ENCODE results near the gene DDX39B.

Gene DDX39B

DNA sequence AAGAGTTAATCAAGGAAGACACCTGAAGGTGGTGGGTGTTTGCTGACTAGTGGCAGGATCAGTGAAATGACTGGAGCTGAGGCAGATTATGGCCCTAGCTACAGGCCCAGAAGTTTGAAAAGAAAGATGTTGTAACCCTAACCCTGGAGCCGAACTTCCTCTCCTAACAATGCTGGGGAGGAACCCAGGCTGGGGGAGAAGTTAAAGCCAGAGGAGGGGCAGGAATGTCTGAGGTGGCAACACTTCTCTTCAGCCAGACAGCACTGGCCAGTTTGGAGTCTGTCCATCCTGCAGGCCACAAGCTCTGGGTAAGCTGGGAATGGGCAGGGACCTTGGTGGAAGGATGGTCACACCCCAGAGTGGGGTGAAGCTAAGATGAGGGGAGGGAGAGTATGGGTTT is 44.2 kb upstream of the DDX39B start, which contains the start of gene LST1:
Gene LST1, plus strand, starts transcription at position 270 of the 400 bp plus-strand sequence. CDS start 1,023 bp downstream, outside the sequence.
- ChIA-PET POLR2A (no interaction called here), CTCF (interaction anchor here (1.5 to 31.3 kb wide), 4 partner anchors 9 to 33 kb away, joined by 10 to 1569 read pairs (median 237); partner anchors contain the start of genes ATP6V1G2, DDX39B, LTA and NCR3)
- no peak within 1 kb of the TSS for H3K4me3 ChIP-seq (ENCODE audit: low read depth, low read length)
- TF ChIP-seq, protein P1, sequence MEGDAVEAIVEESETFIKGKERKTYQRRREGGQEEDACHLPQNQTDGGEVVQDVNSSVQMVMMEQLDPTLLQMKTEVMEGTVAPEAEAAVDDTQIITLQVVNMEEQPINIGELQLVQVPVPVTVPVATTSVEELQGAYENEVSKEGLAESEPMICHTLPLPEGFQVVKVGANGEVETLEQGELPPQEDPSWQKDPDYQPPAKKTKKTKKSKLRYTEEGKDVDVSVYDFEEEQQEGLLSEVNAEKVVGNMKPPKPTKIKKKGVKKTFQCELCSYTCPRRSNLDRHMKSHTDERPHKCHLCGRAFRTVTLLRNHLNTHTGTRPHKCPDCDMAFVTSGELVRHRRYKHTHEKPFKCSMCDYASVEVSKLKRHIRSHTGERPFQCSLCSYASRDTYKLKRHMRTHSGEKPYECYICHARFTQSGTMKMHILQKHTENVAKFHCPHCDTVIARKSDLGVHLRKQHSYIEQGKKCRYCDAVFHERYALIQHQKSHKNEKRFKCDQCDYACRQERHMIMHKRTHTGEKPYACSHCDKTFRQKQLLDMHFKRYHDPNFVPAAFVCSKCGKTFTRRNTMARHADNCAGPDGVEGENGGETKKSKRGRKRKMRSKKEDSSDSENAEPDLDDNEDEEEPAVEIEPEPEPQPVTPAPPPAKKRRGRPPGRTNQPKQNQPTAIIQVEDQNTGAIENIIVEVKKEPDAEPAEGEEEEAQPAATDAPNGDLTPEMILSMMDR (IDR thresholded peaks at IDR 0.05; ENCODE audit: insufficient read depth, low read length, missing control alignments): no peak
- DNase-seq (ENCODE audit: low read depth, low spot score): no peak

DNA sequence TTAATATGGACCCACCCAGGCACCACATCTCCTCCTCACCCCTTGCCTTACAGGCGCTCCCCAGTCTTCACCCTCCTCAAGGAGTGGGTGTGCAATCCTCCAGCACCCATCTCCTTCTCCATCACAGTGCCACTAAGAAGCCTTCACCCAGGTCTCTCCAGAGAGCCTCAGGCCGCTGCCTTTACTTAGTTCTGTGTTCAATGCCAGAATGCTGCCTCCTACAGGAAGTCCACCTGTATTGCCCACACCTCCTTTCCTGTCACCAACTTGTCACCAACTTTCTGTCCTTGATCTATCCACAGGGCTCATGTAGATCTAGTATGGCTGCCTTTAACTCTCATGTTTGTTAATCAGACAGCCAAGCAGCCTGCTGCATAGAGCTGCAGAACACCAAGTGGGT is 43.7 kb upstream of the DDX39B start:
- POLR2A ChIA-PET: no interaction called here

DNA sequence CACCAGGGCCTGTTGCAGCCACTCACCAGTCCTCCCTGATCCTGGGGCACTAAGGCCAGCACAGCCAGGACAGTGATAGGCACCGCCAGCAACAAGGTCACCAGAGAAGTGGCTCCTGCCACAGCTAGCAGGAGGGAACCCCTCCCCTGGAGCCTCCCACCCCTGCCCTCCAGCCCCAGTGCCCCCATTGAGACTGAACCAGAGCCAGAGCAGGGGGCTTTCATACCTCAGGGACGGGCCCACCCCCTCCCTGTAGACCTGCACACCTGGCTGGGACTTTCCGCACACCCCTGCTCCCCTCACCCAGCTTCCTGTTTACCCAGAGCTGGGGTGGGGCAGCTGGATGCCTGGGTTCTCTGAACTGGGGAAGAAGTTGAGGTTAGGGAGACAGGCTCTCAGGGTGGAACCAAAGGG is 40.4 kb upstream of the DDX39B start, which contains the start of gene LTB:
Gene LTB, minus strand, starts transcription at position 195 of the 414 bp plus-strand sequence. Its CDS starts 7 bp downstream, at position 188.
- DNase-seq (ENCODE audit: low read depth, low spot score): no peak
- TF ChIP-seq, protein P1 (IDR thresholded peaks at IDR 0.05; ENCODE audit: insufficient read depth, low read length, missing control alignments): no peak
- peak within 1 kb of the TSS; percentile 89 for H3K4me3 ChIP-seq (ENCODE audit: low read depth, low read length)
- ChIA-PET CTCF (interaction anchor here (1.1 to 31.3 kb wide), 5 partner anchors 7 to 54 kb away, joined by 3 to 1569 read pairs (median 40); partner anchors contain the start of genes ATP6V1G2, DDX39B, LTA and NCR3), POLR2A (interaction anchor here (1.9 kb wide), 2 partner anchors 16 to 35 kb away, joined by 4 read pairs; partner anchors contain the start of gene NFKBIL1)

More for the DNA sequence above, 43.7 kb upstream of the DDX39B start:
- no peak overlapping the region for H3K4me3 ChIP-seq (ENCODE audit: low read depth, low read length)
- no peak for DNase-seq (ENCODE audit: low read depth, low spot score)
- CTCF ChIA-PET: interaction anchor here (0.9 to 31.3 kb wide), 5 partner anchors 8 to 33 kb away, joined by 3 to 1569 read pairs (median 15); partner anchors contain the start of genes ATP6V1G2, DDX39B, LTA and NCR3
- TF ChIP-seq, protein P1 (IDR thresholded peaks at IDR 0.05; ENCODE audit: insufficient read depth, low read length, missing control alignments): no peak

DNA sequence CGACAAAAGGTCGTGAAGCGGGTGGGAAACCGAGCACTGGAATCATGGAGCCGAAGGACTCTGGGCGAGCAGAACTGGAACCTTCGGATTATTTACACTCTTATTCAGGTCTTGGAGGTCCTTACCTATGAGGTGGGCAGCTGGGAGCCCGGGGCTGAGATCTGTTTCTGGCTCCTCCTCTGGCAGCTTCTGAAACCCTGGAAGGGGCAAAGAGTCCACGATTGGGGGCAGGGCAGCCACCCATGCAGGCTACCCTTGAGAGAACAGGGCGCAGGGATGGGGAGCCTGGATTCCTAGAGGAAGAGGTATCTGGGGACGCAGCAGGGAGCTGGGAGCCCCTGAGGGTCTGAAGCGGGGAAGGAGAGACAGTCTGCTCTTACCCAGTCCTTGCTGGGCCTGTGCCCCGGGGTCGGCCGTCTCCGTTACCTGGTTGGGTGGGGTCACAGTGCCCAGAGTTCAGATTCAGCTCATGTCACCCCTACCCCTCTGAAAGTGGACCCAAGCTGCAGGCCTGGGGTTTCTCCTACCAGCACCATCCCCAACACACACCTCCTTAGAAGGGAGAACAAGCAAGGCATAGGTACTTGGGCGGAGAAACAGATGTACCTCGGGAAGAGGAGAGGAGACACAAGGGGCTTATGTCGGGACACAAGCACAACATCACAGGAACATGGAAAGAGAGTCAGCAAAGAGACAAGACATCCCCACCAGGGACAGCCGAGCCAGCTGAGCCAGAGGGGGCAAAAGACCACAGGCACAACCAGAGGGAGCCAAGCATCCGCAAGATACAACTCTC is 39.8 kb upstream of the DDX39B start:
- TF ChIP-seq, protein P1 (IDR thresholded peaks at IDR 0.05; ENCODE audit: insufficient read depth, low read length, missing control alignments): no peak
- POLR2A ChIA-PET: interaction anchor here (0.6 to 1.9 kb wide), 3 partner anchors 17 to 34 kb away, joined by 3 to 4 read pairs (median 4); partner anchors contain the start of gene NFKBIL1
- H3K4me3 ChIP-seq (ENCODE audit: low read depth, low read length): peak overlapping the region; percentile 89
- DNase-seq (ENCODE audit: low read depth, low spot score): no peak
- CTCF ChIA-PET: interaction anchor here (1.1 to 31.3 kb wide), 7 partner anchors 7 to 72 kb away, joined by 3 to 1569 read pairs (median 7); partner anchors contain the start of genes ATP6V1G2, DDX39B, LTA and NCR3

DNA sequence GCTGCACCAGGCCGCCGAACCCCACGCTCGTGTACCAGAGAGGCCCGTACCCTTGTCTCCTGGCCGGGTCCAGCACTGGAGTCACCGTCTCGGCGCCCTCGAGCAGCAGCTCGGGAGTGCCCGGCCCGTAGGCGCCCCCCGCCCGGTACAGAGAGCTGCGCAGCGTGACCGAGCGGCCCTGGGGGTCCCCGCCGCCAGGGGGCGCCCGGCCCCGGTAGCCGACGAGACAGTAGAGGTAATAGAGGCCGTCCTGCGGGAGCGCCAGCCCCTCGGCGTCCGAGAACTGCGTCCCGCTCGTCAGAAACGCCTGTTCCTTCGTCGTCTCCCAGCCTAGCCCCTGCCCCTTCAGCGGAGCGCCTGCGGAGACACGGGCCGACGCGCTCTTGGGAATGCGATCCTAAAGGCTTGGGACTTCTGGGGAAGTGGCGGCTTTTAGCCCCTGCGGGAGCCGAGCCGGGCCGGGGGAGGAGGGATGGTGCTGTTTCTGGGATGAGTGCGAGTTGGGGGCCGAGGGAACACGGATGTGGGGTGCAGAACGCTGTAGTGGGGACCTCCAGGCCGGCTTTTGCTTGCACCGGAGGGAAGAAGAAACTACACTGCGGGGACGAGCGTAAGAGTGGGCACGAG is 39.1 kb upstream of the DDX39B start:
- peak overlapping the region; percentile 89 for H3K4me3 ChIP-seq (ENCODE audit: low read depth, low read length)
- ChIA-PET POLR2A (interaction anchor here (0.6 to 1.9 kb wide), 4 partner anchors 12 to 33 kb away, joined by 3 to 4 read pairs (median 4); partner anchors contain the start of gene NFKBIL1), CTCF (interaction anchor here (1.1 to 31.3 kb wide), 10 partner anchors 8 to 149 kb away, joined by 3 to 1569 read pairs (median 5); partner anchors contain the start of genes ATP6V1G2, DDX39B, LTA and NCR3)
- TF ChIP-seq, protein P1 (IDR thresholded peaks at IDR 0.05; ENCODE audit: insufficient read depth, low read length, missing control alignments): peak; percentile 93
- no peak for DNase-seq (ENCODE audit: low read depth, low spot score)

Measured in AG04449 (cell line).